Endothelial cell of umbilical vein (primary cell): ENCODE data around the gene FYN. TPM values are rescaled to one million over a fixed set of nuclear protein-coding genes. Genes with fewer than 3 reads are reported as not detected.

Source experiments
- BruUV-seq: library from RNA; stranded (reverse); fragments of 400-500 nt; replicated peaks from 2 replicates; lab custom pipeline; 2021; lab: Mats Ljungman, UMichigan
- CTCF ChIA-PET: fragments of 300-600, 350-600 bp; sonication (Branson Sonifier 250); formaldehyde crosslinking; loops from one replicate; lab custom pipeline; 2021; ENCODE audit warnings: antibody characterized with exemption, inconsistent platforms; lab: Charles Lee
- POLR2A ChIA-PET: fragments of 300-600, 350-600 bp; sonication (Branson Sonifier 250); formaldehyde crosslinking; loops from one replicate; lab custom pipeline; 2021; ENCODE audit warnings: antibody characterized with exemption, inconsistent platforms; lab: Charles Lee
- DNase-seq: peaks from one replicate; pipeline ENCODE4 v3.0.0-alpha.2; 2011; ENCODE audit warnings: low read depth, low spot score
- FAIRE-seq: peaks from 2 replicates; lab custom pipeline; 2011; peaks lifted over from hg19 to GRCh38; lab: Jason Lieb, UNC
- H2AFZ ChIP-seq: 2 replicates; pipeline ENCODE4 v1.6.0; 2012; ENCODE audit warnings: low read depth, low read length, control low read depth, inconsistent platforms
- H3K27ac ChIP-seq: 2 replicates; pipeline ENCODE4 v1.5.1; 2011; ENCODE audit warnings: low read depth, mild to moderate bottlenecking, control low read depth, low read length, moderate library complexity; ENCODE audit not compliant: insufficient read depth
- H3K27me3 ChIP-seq, 2 experiments: 2 replicates each; pipeline versions ENCODE4 v1.6.0 to v1.6.1; 2011; ENCODE audit warnings: low read length in 2 of 2, mixed read lengths in 1 of 2; ENCODE audit not compliant: control insufficient read depth in 2 of 2, insufficient read depth in 2 of 2
- H3K36me3 ChIP-seq, 2 experiments: 2 replicates in 1 of 2; 3 replicates in 1 of 2; pipeline ENCODE4 v1.5.1; 2011; ENCODE audit warnings: low read length in 2 of 2, mild to moderate bottlenecking in 1 of 2, moderate library complexity in 1 of 2; ENCODE audit not compliant: control insufficient read depth in 2 of 2, insufficient read depth in 2 of 2; ENCODE audit errors: extremely low read depth in 1 of 2
- H3K4me1 ChIP-seq: 3 replicates; pipeline ENCODE4 v1.5.1; 2011; ENCODE audit warnings: mild to moderate bottlenecking, low read length; ENCODE audit not compliant: control insufficient read depth, insufficient read depth; ENCODE audit errors: extremely low read depth
- H3K4me2 ChIP-seq: 2 replicates; pipeline ENCODE4 v1.6.1; 2011; ENCODE audit warnings: low read length, control low read depth, mixed read lengths; ENCODE audit not compliant: insufficient read depth
- H3K4me3 ChIP-seq, 3 experiments: fragments of 200-600 bp in 1 of 3; sonication (generic), shearing (Covaris generic) in 1 of 3; replicated peaks in 1 of 3; 2 replicates each; pipeline ENCODE4 v1.5.1; 2011 to 2016; ENCODE audit warnings: control low read depth in 3 of 3, low read length in 3 of 3, mild to moderate bottlenecking in 2 of 3, inconsistent platforms in 1 of 3, low read depth in 1 of 3, moderate library complexity in 1 of 3; ENCODE audit not compliant: insufficient read depth in 1 of 3
- H3K79me2 ChIP-seq: 2 replicates; pipeline ENCODE4 v1.6.0; 2012; ENCODE audit warnings: low read length, inconsistent platforms; ENCODE audit not compliant: control insufficient read depth, insufficient read depth
- H3K9ac ChIP-seq: replicated peaks from 2 replicates; pipeline ENCODE3; 2011; ENCODE audit warnings: low read length, control low read depth; ENCODE audit not compliant: insufficient read depth; ENCODE audit errors: extremely low read depth
- H3K9me1 ChIP-seq: replicated peaks from 3 replicates; pipeline ENCODE4 v1.6.0; 2011; ENCODE audit warnings: mild to moderate bottlenecking, low read length; ENCODE audit not compliant: control insufficient read depth, insufficient read depth; ENCODE audit errors: extremely low read depth
- H3K9me3 ChIP-seq: replicated peaks from 2 replicates; pipeline ENCODE4 v1.5.1; 2012; ENCODE audit warnings: low read length, inconsistent platforms; ENCODE audit not compliant: control insufficient read depth, insufficient read depth
- H4K20me1 ChIP-seq: replicated peaks from 2 replicates; pipeline ENCODE3; 2011; ENCODE audit warnings: mild to moderate bottlenecking, low read length; ENCODE audit not compliant: control insufficient read depth, insufficient read depth; ENCODE audit errors: extremely low read depth
- CTCF ChIP-seq, 2 donors: IDR thresholded peaks; 1 replicate in 1 of 2; 2 replicates in 1 of 2; pipeline ENCODE4 v1.5.1; 2011; ENCODE audit warnings: low read length in 2 of 2, mild to moderate bottlenecking in 2 of 2, moderate library complexity in 2 of 2, control low read depth in 1 of 2, inconsistent platforms in 1 of 2, low read depth in 1 of 2; ENCODE audit not compliant: insufficient read depth in 1 of 2; ENCODE audit errors: extremely low read depth in 1 of 2
- EZH2 ChIP-seq: IDR thresholded peaks from 2 replicates; pipeline ENCODE4 v1.6.1; 2012; ENCODE audit warnings: borderline replicate concordance, low read depth, mild to moderate bottlenecking, moderate library complexity, low read length, inconsistent platforms; ENCODE audit not compliant: severe bottlenecking
- FOS ChIP-seq: IDR thresholded peaks from 2 replicates; pipeline ENCODE4 v1.6.1; 2011; ENCODE audit warnings: mild to moderate bottlenecking, low read length, moderate library complexity, borderline replicate concordance; ENCODE audit not compliant: insufficient read depth
- GATA2 ChIP-seq: IDR thresholded peaks from 2 replicates; pipeline ENCODE4 v1.7.0; 2011; ENCODE audit warnings: low read depth, mild to moderate bottlenecking, moderate library complexity, mixed read lengths, low read length; ENCODE audit not compliant: insufficient read length, insufficient read depth
- JUN ChIP-seq: IDR thresholded peaks from 2 replicates; pipeline ENCODE4 v1.6.1; 2011; ENCODE audit warnings: borderline replicate concordance, low read depth; ENCODE audit not compliant: insufficient read length, insufficient read depth
- MAX ChIP-seq: IDR thresholded peaks from 2 replicates; pipeline ENCODE4 v1.6.1; 2011; ENCODE audit not compliant: insufficient read depth, insufficient read length
- MYC ChIP-seq: IDR thresholded peaks from one replicate; pipeline ENCODE4 v1.6.1; 2011; ENCODE audit warnings: mild to moderate bottlenecking, low read depth, low read length
- POLR2A ChIP-seq: IDR thresholded peaks from 2 replicates; pipeline ENCODE4 v1.6.1; 2012; ENCODE audit warnings: low read depth, mild to moderate bottlenecking, control low read depth, low read length
- POLR2AphosphoS5 ChIP-seq: IDR thresholded peaks from 2 replicates; pipeline ENCODE4 v1.6.1; 2012; ENCODE audit warnings: low read depth, mild to moderate bottlenecking, control low read depth, low read length, moderate library complexity; ENCODE audit not compliant: insufficient read depth
- dilution Hi-C: fragments of 300-500 bp; cut with MboI; formaldehyde crosslinking; loops from one replicate; pipeline ENCODE4 v1.15.0; 2019; ENCODE audit warnings: low sequenced_read_pairs; ENCODE audit not compliant: extremely low pct_ligation_motif_present
- intact Hi-C: fragments of 100-400 bp; cut with micrococcal nuclease; formaldehyde crosslinking; loops from one replicate; pipeline ENCODE4 v1.10.0; 2022
- polyA plus RNA-seq, 4 experiments: library from polyadenylated mRNA; depleted of rRNA in 3 of 4; stranded (reverse) in 3 of 4; unstranded in 1 of 4; fragments of >200 nt; gene quantifications; 2 replicates each; pipeline versions ENCODE4 v1.2.1 to v1.2.3, GENCODE V29; 2011 to 2012; ENCODE audit warnings: missing spikeins in 1 of 4
- total RNA-seq: library from RNA; stranded (reverse); gene quantifications from 2 replicates; pipeline ENCODE4 v1.2.3, GENCODE V29; 2021

Gene FYN
- total and polyA plus RNA-seq, 2 donors (not counting 3 experiments of a cell fraction or from before 2014, with no cell fraction given), result 69.0 to 143 TPM

GRCh38 chr6:111911428-111911827 is 38.2 kb upstream of the FYN start:
- dilution Hi-C loops (no loop called here), intact Hi-C loops (no loop called here)
- Histone ChIP-seq H3K36me3 (no peaks in the 10 kb centered on the region), H3K9me3 (no peaks in the 10 kb centered on the region), H3K79me2 (no peaks in the 10 kb centered on the region), H3K4me2 (no peak overlapping the region), H3K4me1 (no peaks in the 10 kb centered on the region), H3K27ac (no peak overlapping the region), H3K27me3 (no peaks in the 10 kb centered on the region), H4K20me1 (no peaks in the 10 kb centered on the region), H3K9ac (no peak overlapping the region), H2AFZ (no peak overlapping the region), H3K4me3 (no peak overlapping the region), H3K9me1 (no peaks in the 10 kb centered on the region)
- TF ChIP-seq GATA2, result no peak
- no peak for TF ChIP-seq MYC
- TF ChIP-seq EZH2, result no peak
- TF ChIP-seq POLR2AphosphoS5, result no peak
- TF ChIP-seq POLR2A, result no peak
- TF ChIP-seq FOS, result no peak
- TF ChIP-seq JUN, result no peak
- TF ChIP-seq CTCF (IDR thresholded peaks at IDR 0.05; ENCODE audit: extremely low read depth in 1 of 2, insufficient read depth in 1 of 2, low read depth in 1 of 2, low read length in 2 of 2), result no peak
- no peak for TF ChIP-seq MAX
- DNase-seq (no peak), FAIRE-seq (no peak)
- no TSS peak for BruUV-seq
- ChIA-PET POLR2A (interaction anchor here (0.5 kb wide), 1 partner anchor 52 kb away, joined by 4 read pairs; no protein-coding TSS in a partner anchor), CTCF (interaction anchor here (1.5 kb wide), 1 partner anchor 27 kb away, joined by 3 read pairs; no protein-coding TSS in a partner anchor)
